Measurements from ENCODE around the gene CDC42EP1.

DNA sequence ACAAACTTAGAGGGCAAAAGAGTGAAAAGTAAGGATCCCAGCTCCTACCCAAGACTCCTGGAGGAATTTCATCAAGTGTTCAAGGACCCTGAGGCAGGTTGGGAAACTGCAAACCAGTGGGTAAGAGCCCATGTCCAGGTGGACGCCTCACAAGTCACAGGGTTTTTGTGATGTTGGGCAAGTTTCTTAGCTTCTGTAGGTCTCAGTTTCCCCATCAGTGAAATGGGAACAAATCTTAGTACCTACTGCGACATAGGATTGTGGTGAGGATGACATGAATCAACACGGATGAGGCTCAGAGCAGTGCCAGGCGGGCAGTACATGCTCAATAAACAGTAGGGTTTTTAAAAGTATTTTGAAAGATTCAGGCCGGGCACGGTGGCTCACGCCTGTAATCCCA is 17.3 kb upstream of the CDC42EP1 start:
- TF ChIP-seq, protein P1, sequence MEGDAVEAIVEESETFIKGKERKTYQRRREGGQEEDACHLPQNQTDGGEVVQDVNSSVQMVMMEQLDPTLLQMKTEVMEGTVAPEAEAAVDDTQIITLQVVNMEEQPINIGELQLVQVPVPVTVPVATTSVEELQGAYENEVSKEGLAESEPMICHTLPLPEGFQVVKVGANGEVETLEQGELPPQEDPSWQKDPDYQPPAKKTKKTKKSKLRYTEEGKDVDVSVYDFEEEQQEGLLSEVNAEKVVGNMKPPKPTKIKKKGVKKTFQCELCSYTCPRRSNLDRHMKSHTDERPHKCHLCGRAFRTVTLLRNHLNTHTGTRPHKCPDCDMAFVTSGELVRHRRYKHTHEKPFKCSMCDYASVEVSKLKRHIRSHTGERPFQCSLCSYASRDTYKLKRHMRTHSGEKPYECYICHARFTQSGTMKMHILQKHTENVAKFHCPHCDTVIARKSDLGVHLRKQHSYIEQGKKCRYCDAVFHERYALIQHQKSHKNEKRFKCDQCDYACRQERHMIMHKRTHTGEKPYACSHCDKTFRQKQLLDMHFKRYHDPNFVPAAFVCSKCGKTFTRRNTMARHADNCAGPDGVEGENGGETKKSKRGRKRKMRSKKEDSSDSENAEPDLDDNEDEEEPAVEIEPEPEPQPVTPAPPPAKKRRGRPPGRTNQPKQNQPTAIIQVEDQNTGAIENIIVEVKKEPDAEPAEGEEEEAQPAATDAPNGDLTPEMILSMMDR (IDR thresholded peaks at IDR 0.05), result no peak
- no peak for TF ChIP-seq POLR2A (IDR thresholded peaks at IDR 0.05)
